Activated CD8-positive, alpha-beta memory T cell treated with anti-CD3 and anti-CD28 coated beads, Interleukin-2, amount 50 U/mL, for 1 hour (primary cell): ENCODE measurements around the gene CDC25C.
"Not testable (repeated sequence)": the region's sequence is repeated elsewhere in the genome, so short reads cannot be mapped to it uniquely, and the experiment has no call there.

Source experiments
- DNase-seq: peaks from one replicate; pipeline ENCODE4 v3.0.0-alpha.2; 2020; ENCODE audit errors: extremely low read depth

The CDC25C gene

GRCh38 chr5:138275895-138276294, 55.7 kb downstream of the CDC25C start:
- no peak for DNase-seq

- DNase-seq = no peak
These were observed 56.2 kb downstream of the CDC25C start for GRCh38 chr5:138275379-138275782.

GRCh38 chr5:138274189-138274853, 57.3 kb downstream of the CDC25C start, which contains the start of gene GFRA3:
Gene GFRA3, minus strand, starts transcription at chr5:138274621. Its CDS starts 197 bp downstream, at chr5:138274424.
- no peak for DNase-seq

DNA sequence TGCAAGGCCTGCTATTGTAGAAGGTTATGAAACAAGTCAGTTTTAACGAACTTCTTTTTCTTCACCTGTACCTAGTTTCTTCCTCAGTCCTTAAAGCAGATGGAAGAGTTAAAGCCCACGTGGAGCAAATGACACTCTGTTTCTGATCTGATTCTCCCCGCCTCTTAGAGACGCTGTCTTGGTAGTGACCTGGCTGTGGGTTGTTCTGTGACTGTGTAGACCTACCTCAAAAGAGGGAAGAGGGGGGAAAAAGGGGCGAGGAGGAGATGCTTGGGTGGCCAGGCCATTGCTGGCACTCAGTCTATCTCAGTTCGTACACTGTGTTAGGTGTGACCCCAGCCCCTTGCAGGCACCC, 57.8 kb downstream of the CDC25C start:
- DNase-seq = no peak

DNA sequence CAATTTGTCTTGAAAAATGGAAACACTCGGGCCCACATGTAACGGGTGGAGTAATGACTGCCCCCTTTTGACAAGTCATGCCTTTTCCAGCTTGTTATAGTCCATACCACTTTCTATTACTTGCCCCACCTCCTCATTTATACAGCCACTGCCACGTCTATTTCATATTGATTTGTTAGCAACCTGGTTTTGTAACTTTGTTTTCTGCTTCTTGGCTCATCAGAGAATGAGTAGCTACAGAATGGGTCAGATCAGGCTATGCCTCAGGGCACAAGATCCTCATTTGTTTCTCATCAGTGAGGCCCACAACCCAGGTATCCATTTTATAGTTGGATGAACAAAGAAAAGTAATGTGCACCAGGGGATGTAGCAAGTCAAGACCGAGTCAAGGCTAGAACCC, 58.9 kb downstream of the CDC25C start:
- DNase-seq = no peak

DNA sequence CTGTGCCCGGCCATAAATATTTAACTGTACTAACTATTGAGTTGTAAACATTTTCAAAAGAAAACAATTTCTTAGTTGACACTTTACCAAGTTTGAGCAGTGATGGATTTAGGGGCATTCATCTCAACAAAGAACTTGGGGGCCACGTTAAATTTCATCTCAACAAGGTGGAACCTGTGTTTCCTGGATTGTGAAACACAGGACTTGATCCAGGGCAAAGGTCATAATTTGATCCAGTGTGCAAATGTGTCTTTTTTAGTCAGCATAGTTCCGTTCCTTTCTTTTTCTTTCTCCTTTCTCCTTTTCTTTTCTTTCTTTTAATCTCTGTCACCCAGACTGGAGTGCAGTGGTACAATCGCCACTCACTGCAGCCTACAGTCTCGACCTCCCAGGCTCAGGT, 60.3 kb downstream of the CDC25C start:
- no peak for DNase-seq

- DNase-seq = no peak
These were observed 67.4 kb downstream of the CDC25C start for GRCh38 chr5:138264183-138264582.

- no peak for DNase-seq
These were observed 68.0 kb downstream of the CDC25C start for GRCh38 chr5:138263581-138263980.

- DNase-seq = no peak
These were observed 72.8 kb downstream of the CDC25C start for GRCh38 chr5:138258704-138259292.

DNA sequence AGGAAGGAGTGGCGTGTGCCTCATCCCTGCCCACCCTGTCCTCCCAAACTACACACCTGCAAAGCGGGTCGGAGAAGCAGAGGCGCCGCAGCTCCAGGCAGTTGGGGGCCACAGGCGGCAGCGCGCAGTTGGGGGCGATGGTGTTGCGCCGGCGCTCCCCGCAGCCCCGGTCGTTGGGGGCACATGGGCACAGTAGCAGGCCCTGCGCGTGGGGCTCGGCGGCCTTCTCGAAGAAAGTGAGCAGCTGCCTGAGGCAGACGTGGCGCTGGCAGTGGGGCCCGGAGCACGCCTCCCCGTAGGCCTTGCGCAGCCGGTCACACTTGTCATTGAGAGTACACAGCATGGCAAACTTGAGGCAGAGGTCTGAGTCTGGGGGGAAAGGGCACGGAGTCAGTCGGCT, 74.0 kb downstream of the CDC25C start:
- DNase-seq = no peak

DNA sequence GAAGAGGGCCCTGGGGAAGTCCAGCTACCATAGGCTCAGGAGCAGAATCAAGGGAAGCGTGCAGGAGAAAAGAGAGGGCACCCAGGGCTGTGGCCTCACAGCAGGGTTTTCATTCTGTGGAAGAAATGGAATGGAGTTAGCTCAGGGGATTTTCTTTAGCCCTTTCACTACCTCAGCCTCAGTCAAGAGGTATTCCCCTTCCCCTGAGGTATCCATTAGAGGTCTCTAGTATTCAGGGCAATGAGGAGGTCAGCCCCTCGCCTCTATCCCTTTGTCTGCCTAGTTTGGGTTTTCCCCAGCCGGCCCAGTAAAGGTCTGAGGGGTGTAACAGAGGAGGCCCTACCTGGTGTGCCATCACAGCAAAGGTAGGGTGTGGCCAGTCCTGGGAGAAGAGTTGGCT, 78.7 kb downstream of the CDC25C start:
- no peak for DNase-seq

GRCh38 chr5:138247800-138248199, 83.8 kb downstream of the CDC25C start:
- not testable (repeated sequence) for DNase-seq

DNA sequence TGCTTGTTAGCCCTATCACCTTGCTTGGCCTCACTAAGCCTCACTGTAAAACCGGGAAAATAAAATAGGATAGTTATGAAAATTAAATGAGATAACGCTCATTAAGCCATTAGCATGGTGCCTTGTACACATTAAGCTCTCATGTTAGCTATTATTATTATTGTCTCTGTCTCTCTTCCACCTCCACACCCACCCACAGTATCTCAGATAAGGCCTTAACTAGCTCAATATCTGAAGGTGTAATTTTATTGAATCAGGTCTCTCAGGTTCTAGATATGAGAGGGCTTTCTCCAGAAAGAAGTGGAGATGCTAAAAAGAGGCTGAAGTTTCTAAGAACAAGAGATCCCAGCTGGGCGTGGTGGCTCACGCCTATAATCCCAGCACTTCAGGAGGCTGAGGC, 84.8 kb downstream of the CDC25C start:
- DNase-seq = no peak

- DNase-seq = no peak
These were observed 85.3 kb downstream of the CDC25C start for GRCh38 chr5:138246334-138246733.

DNA sequence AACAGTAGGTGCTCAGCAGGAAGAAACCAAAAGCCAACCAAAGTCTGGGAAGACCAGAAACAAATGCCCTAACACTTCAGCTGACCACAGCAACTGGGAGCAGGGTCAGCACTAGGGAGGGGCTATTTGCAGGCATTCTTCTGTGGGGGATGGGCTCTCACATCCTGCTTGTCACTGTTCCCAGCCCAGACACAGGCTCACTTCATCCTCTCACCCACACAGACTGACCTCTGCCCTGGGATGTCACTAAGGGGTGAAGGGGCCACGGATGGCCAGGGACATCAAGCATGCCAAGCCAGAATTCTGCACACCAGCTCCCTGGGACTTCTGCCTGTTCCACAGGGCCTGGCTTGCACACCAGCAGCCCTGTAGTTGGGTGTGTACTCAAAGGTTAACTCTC, 85.9 kb downstream of the CDC25C start:
- DNase-seq = no peak

DNA sequence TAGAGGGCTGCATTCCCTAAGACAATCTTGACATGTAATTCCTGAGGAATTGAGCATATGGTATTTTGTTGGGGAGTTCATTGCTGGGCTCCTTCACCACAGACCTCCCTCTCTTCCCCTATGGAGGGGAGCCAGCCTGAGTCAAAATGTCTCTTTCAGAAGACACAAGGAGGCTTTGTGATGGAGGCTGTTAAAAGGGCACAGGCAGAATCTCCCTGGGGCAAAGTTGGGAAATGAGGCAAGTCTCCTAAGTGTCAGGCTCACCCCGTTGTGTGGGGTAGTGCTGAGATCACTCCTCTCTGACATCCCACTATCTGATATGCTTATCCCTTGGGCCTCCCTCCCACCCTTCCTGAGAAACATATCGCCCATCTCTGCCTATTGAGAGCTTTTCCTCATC, 87.8 kb downstream of the CDC25C start:
- no peak for DNase-seq

DNA sequence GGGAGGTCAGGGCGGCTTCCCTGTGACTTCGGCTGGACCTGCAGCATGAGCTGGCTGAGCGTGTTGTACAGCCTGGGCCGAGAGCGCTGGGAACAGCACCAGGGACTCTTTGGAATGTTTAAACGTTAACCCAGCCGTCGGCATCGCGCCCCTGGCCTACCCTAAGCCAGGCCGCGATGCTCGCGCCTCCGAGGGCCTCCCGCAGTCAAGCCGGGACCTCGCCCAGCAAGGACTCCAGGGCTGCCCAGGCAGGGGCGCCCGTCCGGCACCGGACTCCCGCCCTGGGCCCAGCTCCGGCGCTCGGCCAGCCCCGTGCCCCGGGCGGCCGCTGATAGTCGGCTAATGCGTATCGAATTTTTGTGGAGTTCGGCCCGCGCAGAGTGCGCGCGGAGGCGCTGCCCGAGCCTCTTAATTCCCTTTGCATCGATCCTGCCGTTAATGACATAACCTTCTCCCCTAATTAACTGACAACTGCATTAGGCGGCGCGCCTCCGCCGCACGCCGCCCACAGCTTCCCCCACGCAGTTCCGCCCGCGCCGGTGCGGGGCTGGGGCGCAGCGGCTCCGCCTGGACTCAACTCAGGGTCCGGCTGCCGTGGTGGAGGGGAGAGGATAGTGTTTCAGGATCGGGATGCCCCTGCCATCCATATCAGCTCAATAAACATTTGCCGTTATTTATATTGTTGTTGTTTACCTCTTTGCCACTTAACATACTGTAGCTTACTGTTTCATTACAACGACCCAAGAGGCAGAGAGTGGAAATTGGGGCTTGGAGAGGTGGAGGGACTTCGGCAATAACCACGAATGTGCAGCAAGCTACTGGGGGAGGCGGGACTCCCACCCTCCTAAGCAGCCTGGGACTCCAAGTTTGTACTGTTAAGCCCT, 89.7 kb downstream of the CDC25C start:
- no peak for DNase-seq

DNA sequence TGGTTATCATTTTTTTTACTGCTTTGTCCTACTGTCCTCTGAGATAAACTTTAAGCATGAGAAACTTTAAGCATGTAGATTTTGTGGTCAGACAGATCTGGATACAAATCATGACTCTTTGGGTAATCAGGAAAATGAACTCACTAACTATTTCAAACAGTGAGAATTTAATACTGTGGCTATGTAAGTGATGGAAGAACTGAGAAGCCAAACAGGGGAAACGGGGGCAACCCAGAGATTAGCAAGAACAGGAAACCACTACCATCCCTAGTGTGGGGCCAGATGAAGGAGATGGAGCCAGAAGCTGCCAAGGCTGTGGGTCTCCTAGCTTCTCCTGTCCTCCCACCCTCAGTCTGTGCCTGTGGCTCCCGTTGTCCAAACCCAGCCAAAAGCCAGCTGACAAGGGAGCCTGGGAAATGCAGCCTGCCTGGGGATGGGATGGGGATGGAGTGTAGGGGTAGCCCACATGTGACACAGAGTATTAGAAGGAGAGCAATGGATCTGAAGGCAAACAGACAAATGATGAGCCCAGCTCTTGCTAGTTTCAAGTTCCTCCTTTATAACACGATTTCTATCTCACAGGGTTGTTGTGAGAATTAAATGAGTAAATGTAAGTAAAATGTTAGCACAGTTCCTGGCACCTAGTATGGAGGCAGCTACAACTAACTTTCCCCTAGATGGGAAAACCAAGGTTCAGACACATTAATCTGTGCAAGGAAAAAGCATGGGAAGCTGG, 90.8 kb downstream of the CDC25C start:
- no peak for DNase-seq

DNA sequence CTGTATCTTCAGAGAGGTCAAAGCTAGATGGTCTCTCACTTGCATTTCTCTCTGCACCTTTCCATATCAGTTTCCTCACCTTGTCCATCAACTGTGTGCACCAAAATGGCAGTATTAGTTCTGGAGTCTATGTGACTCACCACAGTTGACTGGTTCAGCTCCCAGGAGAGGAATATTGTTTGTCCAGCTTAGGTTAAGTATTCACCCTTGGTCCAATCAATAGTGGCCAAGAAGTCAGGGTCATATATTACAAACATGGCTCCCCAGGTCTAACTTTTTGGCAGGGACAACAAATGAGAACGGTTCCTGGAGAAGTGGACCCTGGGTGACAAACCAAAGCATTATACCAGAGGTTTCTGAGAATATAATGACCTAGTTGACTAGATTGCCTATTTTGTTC, 93.6 kb downstream of the CDC25C start:
- DNase-seq = no peak
